Osteocyte (in vitro differentiated cells): Measurements from ENCODE around the gene USP36. TPM values are rescaled to one million over a fixed set of nuclear protein-coding genes. Genes with fewer than 3 reads are reported as not detected.

Experiments used
- DNase-seq: peaks from one replicate; pipeline ENCODE4 v3.0.0; 2021; ENCODE audit warnings: mixed read lengths; ENCODE audit not compliant: unreplicated experiment; ENCODE audit errors: extremely low spot score
- H3K27ac Mint-ChIP-seq: one replicate; pipeline ENCODE4 v1.8.0; 2021; ENCODE audit warnings: mild to moderate bottlenecking, mixed read lengths; ENCODE audit not compliant: unreplicated experiment
- H3K27me3 Mint-ChIP-seq: one replicate; pipeline ENCODE4 v1.8.0; 2021; ENCODE audit warnings: mixed read lengths; ENCODE audit not compliant: unreplicated experiment
- H3K36me3 Mint-ChIP-seq: one replicate; pipeline ENCODE4 v1.8.0; 2021; ENCODE audit warnings: mixed read lengths; ENCODE audit not compliant: unreplicated experiment
- H3K4me1 Mint-ChIP-seq: one replicate; pipeline ENCODE4 v1.8.0; 2021; ENCODE audit warnings: mixed read lengths; ENCODE audit not compliant: unreplicated experiment
- H3K4me3 Mint-ChIP-seq: one replicate; pipeline ENCODE4 v1.8.0; 2021; ENCODE audit warnings: mild to moderate bottlenecking, moderate library complexity, mixed read lengths; ENCODE audit not compliant: unreplicated experiment
- H3K9me3 Mint-ChIP-seq: one replicate; pipeline ENCODE4 v1.8.0; 2021; ENCODE audit warnings: mixed read lengths; ENCODE audit not compliant: unreplicated experiment
- CTCF ChIP-seq: fragments of 200-600 bp; sonication (generic); IDR thresholded peaks from 2 replicates; pipeline ENCODE4 v1.5.0; 2021; ENCODE audit warnings: antibody characterized with exemption, mild to moderate bottlenecking, moderate library complexity
- total RNA-seq: library from RNA; stranded (reverse); gene quantifications from 2 replicates; pipeline ENCODE4 v1.2.1, GENCODE V29; 2021

Gene USP36
- total RNA-seq, 1 donor from 2014 or later: 56.2 TPM

GRCh38 chr17:78876094-78876597 lies 35.5 kb upstream of the USP36 start:
- Mint-ChIP-seq H3K4me1 (peaks cover 69% of the 10 kb centered on the region), H3K27me3 (no peaks in the 10 kb centered on the region), H3K4me3 (no peak overlapping the region)

GRCh38 chr17:78875363-78876093 lies 34.9 kb upstream of the USP36 start:
- peak overlapping the region; percentile 68 for H3K27ac Mint-ChIP-seq
- no peaks in the 10 kb centered on the region for H3K27me3 Mint-ChIP-seq
- no peak overlapping the region for H3K4me3 Mint-ChIP-seq
- H3K4me1 Mint-ChIP-seq: peaks cover 63% of the 10 kb centered on the region
- no peak for DNase-seq
- H3K9me3 Mint-ChIP-seq: no peaks in the 10 kb centered on the region
- peaks cover 23% of the 10 kb centered on the region for H3K36me3 Mint-ChIP-seq
- no peak for TF ChIP-seq CTCF

More at GRCh38 chr17:78876094-78876597, 35.5 kb upstream of the USP36 start:
- Mint-ChIP-seq H3K27ac (peak overlapping the region; percentile 68), H3K9me3 (no peaks in the 10 kb centered on the region), H3K36me3 (peaks cover 18% of the 10 kb centered on the region)
- no peak for DNase-seq
- no peak for TF ChIP-seq CTCF

DNA sequence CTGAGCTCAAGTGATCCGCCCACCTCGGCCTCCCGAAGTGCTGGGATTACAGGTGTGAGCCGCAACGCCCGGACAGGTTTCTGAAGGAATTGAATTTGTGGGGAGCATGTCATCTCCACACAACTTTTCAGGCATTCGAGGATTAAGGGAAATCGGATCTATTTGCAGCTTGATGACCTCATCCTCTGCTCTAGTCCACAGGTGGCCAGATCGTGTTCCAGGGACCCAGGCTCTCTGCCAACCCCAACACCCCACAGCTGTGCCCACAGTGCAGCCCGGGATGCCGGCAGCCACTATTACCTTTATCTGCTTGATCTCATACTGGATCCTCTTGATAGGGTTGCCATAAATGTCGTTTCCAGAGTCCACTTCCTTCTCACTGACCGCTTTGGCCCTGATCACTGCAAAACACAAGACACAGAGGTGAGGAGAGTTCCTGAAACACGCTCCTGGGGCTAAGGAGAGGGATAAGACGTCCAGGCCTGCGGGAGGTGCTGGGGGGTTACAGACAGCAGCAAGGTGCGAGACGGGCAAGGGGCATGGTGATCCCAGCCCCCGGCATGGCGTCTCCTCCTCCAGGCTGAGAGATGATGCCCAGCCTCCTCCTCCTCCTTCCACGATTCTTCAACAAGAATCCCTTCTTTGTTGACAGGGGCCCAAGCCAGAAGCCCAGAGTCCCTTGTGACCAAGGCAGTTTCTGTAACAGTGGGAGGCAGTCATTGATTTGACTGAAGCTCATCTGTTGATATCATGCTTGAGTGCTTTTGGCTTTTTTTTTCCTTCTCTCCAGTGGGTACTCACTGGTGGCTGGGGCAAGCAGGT lies 33.1 kb upstream of the USP36 start:
- Mint-ChIP-seq H3K36me3 (peaks cover 38% of the 10 kb centered on the region), H3K27me3 (no peaks in the 10 kb centered on the region), H3K27ac (peak overlapping the region; percentile 57), H3K4me3 (peak overlapping the region; percentile 17), H3K9me3 (no peaks in the 10 kb centered on the region), H3K4me1 (peaks cover 58% of the 10 kb centered on the region)
- DNase-seq: no peak
- no peak for TF ChIP-seq CTCF

GRCh38 chr17:78872486-78872885 lies 31.9 kb upstream of the USP36 start:
- no peak overlapping the region for H3K27ac Mint-ChIP-seq

More at GRCh38 chr17:78872486-78872885, 31.9 kb upstream of the USP36 start:
- Mint-ChIP-seq H3K4me1 (peaks cover 61% of the 10 kb centered on the region), H3K9me3 (no peaks in the 10 kb centered on the region), H3K27me3 (no peaks in the 10 kb centered on the region), H3K4me3 (no peak overlapping the region), H3K36me3 (peaks cover 47% of the 10 kb centered on the region)
- no peak for TF ChIP-seq CTCF
- DNase-seq: no peak
